AG09319 (cell line): ENCODE results near the gene GPR156.

ENCODE experiments used
- DNase-seq: peaks from one replicate; pipeline ENCODE4 v3.0.0-alpha.2; 2010; ENCODE audit warnings: low read depth; ENCODE audit errors: extremely low read depth
- CTCF ChIP-seq: IDR thresholded peaks from 2 replicates; pipeline ENCODE4 v1.5.1; 2011; ENCODE audit warnings: low read depth, mild to moderate bottlenecking, inconsistent platforms, low read length, moderate library complexity

GPR156 gene

GRCh38 chr3:120274739-120275167 lies 10.3 kb downstream of the GPR156 start:
- no peak for TF ChIP-seq CTCF
- DNase-seq = no peak

- no peak for DNase-seq
- no peak for TF ChIP-seq CTCF
Measured at GRCh38 chr3:120272286-120272685, 12.7 kb downstream of the GPR156 start.

GRCh38 chr3:120265989-120266388 lies 19.0 kb downstream of the GPR156 start:
- no peak for TF ChIP-seq CTCF
- no peak for DNase-seq

- no peak for TF ChIP-seq CTCF
- no peak for DNase-seq
Measured at GRCh38 chr3:120264963-120265362, 20.1 kb downstream of the GPR156 start.

- DNase-seq = no peak
- TF ChIP-seq CTCF = no peak
Measured at GRCh38 chr3:120263792-120264191, 21.2 kb downstream of the GPR156 start.

GRCh38 chr3:120258009-120258408 lies 27.0 kb downstream of the GPR156 start:
- DNase-seq = no peak
- TF ChIP-seq CTCF = no peak

GRCh38 chr3:120245386-120245785 lies 39.6 kb downstream of the GPR156 start:
- no peak for TF ChIP-seq CTCF
- DNase-seq = no peak
